Ovary (tissue), 3 donors: ENCODE data around the gene CD276.

Source experiments
- CTCF ChIP-seq, 3 donors: fragments of 450-650 bp in 2 of 3; fragments of 200-600 bp in 1 of 3; IDR thresholded peaks; one replicate each; pipeline versions ENCODE4 v1.5.1 to v1.8.0; 2016 to 2022; ENCODE audit warnings: antibody characterized with exemption in 3 of 3, mild to moderate bottlenecking in 1 of 3
- EP300 ChIP-seq: sonication (generic); formaldehyde crosslinking; IDR thresholded peaks from one replicate; pipeline ENCODE4 v1.6.1; 2017; ENCODE audit warnings: antibody characterized with exemption
- POLR2A ChIP-seq: fragments of 450-650 bp; IDR thresholded peaks from one replicate; pipeline ENCODE4 v1.6.1; 2017; ENCODE audit warnings: antibody characterized with exemption, mild to moderate bottlenecking, moderate library complexity
- donor health status: DM: no; HTN: no; CAD: no.

GRCh38 chr15:73753250-73754130 lies 69.3 kb downstream of the CD276 start, which contains the start of gene INSYN1:
- TF ChIP-seq CTCF (IDR thresholded peaks at IDR 0.05) (no peak), EP300 (no peak), POLR2A (no peak)
